ENCODE results near the gene KLHL26. TPM values are rescaled to one million over a fixed set of nuclear protein-coding genes. Genes with fewer than 3 reads are reported as not detected.
"Not testable (repeated sequence)": the region's sequence is repeated elsewhere in the genome, so short reads cannot be mapped to it uniquely, and the experiment has no call there.

The KLHL26 gene
- total RNA-seq, 1 donor from 2014 or later: 52.8 TPM

DNA sequence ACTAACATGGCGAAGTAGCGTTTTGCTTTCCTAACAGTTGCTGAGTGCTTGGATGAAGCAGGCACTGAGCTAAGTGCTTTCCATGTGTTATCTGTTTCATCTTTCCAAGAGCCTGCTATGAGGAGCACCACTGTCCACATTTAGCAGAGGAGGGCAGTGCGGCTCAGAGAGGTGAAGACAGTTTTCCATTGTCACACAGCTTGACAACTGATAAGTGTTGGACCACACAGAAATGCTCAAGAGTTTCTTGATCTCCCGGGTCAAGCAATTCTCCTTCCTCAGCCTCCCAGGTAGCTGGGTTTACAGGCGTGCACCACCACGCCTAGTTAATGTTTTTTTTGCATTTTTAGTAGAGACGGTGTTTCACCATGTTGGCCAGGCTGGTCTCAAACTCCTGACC lies 39.9 kb downstream of the KLHL26 start:
- H3K4me1 ChIP-seq: peaks cover 10 to 24% of the 10 kb centered on the region in 2 donors
- no peak overlapping the region for H3K27ac ChIP-seq
- TF ChIP-seq, protein P1, sequence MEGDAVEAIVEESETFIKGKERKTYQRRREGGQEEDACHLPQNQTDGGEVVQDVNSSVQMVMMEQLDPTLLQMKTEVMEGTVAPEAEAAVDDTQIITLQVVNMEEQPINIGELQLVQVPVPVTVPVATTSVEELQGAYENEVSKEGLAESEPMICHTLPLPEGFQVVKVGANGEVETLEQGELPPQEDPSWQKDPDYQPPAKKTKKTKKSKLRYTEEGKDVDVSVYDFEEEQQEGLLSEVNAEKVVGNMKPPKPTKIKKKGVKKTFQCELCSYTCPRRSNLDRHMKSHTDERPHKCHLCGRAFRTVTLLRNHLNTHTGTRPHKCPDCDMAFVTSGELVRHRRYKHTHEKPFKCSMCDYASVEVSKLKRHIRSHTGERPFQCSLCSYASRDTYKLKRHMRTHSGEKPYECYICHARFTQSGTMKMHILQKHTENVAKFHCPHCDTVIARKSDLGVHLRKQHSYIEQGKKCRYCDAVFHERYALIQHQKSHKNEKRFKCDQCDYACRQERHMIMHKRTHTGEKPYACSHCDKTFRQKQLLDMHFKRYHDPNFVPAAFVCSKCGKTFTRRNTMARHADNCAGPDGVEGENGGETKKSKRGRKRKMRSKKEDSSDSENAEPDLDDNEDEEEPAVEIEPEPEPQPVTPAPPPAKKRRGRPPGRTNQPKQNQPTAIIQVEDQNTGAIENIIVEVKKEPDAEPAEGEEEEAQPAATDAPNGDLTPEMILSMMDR (IDR thresholded peaks at IDR 0.05): no peak
- H3K4me3 ChIP-seq: no peak overlapping the region
- intact Hi-C loops (cut with DNase I): no loop called here
- no peak for DNase-seq (ENCODE audit: low spot score in 2 of 2)
- H3K27me3 ChIP-seq: no peaks in the 10 kb centered on the region
- H3K9me3 ChIP-seq: no peaks in the 10 kb centered on the region
- H3K36me3 ChIP-seq: no peaks in the 10 kb centered on the region

DNA sequence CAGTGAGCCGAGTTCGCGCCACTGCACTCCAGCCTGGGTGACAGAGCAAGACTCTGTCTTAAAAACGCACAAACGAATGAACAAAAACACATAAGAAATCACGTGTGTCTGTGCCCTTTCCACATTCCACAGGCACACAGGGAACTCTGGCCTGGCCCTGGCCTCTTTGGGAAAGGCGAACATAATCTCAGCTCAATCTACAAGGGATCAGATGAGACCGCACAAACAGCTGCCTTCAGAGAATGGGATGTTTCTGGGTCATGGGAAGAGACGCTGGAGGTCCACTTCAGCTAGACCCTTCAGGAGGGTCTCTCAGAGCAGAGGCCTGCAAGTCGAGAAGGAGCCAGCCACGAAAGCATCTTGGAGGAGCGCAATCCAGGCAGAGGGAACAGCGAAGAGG lies 40.3 kb downstream of the KLHL26 start:
- no peak overlapping the region for H3K27ac ChIP-seq
- peaks cover 10 to 19% of the 10 kb centered on the region in 2 donors for H3K4me1 ChIP-seq
- no peaks in the 10 kb centered on the region for H3K27me3 ChIP-seq
- no peaks in the 10 kb centered on the region for H3K36me3 ChIP-seq
- TF ChIP-seq, protein P1 (IDR thresholded peaks at IDR 0.05): no peak
- H3K4me3 ChIP-seq: no peak overlapping the region
- DNase-seq (ENCODE audit: low spot score in 2 of 2): no peak
- H3K9me3 ChIP-seq: no peaks in the 10 kb centered on the region
- intact Hi-C loops (cut with DNase I): no loop called here

GRCh38 chr19:18680148-18680547 lies 43.3 kb downstream of the KLHL26 start:
- H3K4me3 ChIP-seq; H3K36me3 ChIP-seq; H3K9me3 ChIP-seq; H3K27me3 ChIP-seq; DNase-seq (ENCODE audit: low spot score in 2 of 2); H3K27ac ChIP-seq: not testable (repeated sequence)
- peaks cover 11 to 26% of the 10 kb centered on the region in 2 donors for H3K4me1 ChIP-seq
- intact Hi-C loops (cut with DNase I): loop anchor here (5.0 to 10.0 kb wide), 2 partner anchors 132 to 165 kb away; no protein-coding TSS in a partner anchor

GRCh38 chr19:18682807-18683108 lies 45.9 kb downstream of the KLHL26 start:
- no peak for DNase-seq (ENCODE audit: low spot score in 2 of 2)
- Histone ChIP-seq H3K36me3 (no peaks in the 10 kb centered on the region), H3K27me3 (no peaks in the 10 kb centered on the region), H3K9me3 (no peaks in the 10 kb centered on the region), H3K4me3 (peak overlapping the region; percentile 51 to 73), H3K4me1 (peaks cover 11 to 24% of the 10 kb centered on the region in 2 donors), H3K27ac (peak overlapping the region in 1 of 2 donors; percentile 74)
- TF ChIP-seq, protein P1 (IDR thresholded peaks at IDR 0.05): no peak
- intact Hi-C loops (cut with DNase I): loop anchor here (1.0 to 10.0 kb wide), 4 partner anchors 38 to 162 kb away; no protein-coding TSS in a partner anchor

DNA sequence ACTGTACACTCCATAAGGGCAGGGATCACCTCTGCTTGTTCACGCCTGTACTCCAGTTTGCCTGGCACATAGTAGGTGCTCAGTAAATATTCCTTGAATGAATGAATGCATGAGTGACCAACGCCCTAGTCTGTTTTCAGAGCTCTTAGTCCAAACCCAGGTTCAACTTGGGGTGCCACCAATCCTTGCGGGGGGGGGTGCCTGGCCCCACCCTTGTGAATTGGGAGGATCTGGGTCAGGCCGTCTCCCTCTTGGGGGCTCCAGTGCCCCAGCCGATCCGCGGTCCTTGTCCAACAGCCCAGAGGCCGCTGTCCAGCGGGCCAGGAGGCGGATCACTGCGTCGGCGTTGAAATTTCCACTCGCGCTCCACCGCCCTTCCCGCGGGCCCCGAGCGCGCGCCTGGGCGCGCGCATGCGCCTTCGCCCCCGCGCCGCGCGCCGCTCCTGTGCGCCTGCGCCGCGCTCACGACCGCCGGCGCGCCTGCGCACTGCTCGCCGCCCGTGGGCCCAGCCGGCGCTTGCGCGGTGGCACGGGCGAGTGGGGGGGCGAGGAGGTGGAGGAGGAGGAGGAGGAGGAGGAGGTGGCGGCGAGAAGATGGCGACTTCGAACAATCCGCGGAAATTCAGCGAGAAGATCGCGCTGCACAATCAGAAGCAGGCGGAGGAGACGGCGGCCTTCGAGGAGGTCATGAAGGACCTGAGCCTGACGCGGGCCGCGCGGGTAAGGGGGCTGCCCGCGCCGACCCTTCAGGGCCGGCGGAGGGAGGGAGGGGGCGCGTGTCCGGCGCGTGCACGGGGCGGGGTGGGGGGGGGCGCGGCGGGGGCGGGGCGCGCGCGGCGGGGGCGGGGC lies 46.5 kb downstream of the KLHL26 start, which contains the start of gene CRTC1:
TSS of gene CRTC1 (plus strand) at position 572 of the 849 bp plus-strand sequence. CDS start at position 595, 23 bp downstream.
- Histone ChIP-seq H3K36me3 (no peaks in the 10 kb centered on the region), H3K4me1 (peaks cover 9 to 18% of the 10 kb centered on the region in 2 donors), H3K4me3 (peak within 1 kb of the TSS; percentile 68 to 73), H3K27ac (peak within 1 kb of the TSS; percentile 62 to 74), H3K27me3 (no peaks in the 10 kb centered on the region), H3K9me3 (no peaks in the 10 kb centered on the region)
- peak in 1 of 2 donors; percentile 92 for DNase-seq (ENCODE audit: low spot score in 2 of 2)
- TF ChIP-seq, protein P1 (IDR thresholded peaks at IDR 0.05): peak in 1 of 3 experiments; percentile 2
- intact Hi-C loops (cut with DNase I): loop anchor here (1.0 to 10.0 kb wide), 4 partner anchors 39 to 161 kb away; no protein-coding TSS in a partner anchor

Data from ascending aorta (tissue), 2 donors.